ENCODE data around the gene NPAS2. TPM values are rescaled to one million over a fixed set of nuclear protein-coding genes. Genes with fewer than 3 reads are reported as not detected.
A peak's percentile ranks its signal among the peaks of the same experiment; 100 is the strongest.

Gene NPAS2
- total RNA-seq, 2 donors from 2014 or later, result 29.2 to 50.8 TPM

- Histone ChIP-seq H3K36me3 (peaks cover 12% of the 10 kb centered on the region), H3K4me3 (no peak overlapping the region), H3K4me1 (ENCODE audit: control insufficient read depth in 1 of 2, low read depth in 2 of 2) (no peaks in the 10 kb centered on the region), H3K27me3 (replicated peaks; ENCODE audit: insufficient read depth) (no peaks in the 10 kb centered on the region), H3K9me3 (no peaks in the 10 kb centered on the region), H3K27ac (no peak overlapping the region)
- DNase-seq (ENCODE audit: low spot score) (no peak), ATAC-seq (ENCODE audit: insufficient number of reproducible peaks, low FRiP score, low read depth) (no peak)
- TF ChIP-seq CTCF (IDR thresholded peaks at IDR 0.05), result no peak
Observed at GRCh38 chr2:101027852-101028251, 207.9 kb downstream of the NPAS2 start.

GRCh38 chr2:101030866-101031554, 211.1 kb downstream of the NPAS2 start:
- ATAC-seq (ENCODE audit: insufficient number of reproducible peaks, low FRiP score, low read depth) (no peak), DNase-seq (ENCODE audit: low spot score) (no peak)
- H3K4me3 ChIP-seq, result no peak overlapping the region
- no peak overlapping the region for H3K27ac ChIP-seq
- TF ChIP-seq CTCF (IDR thresholded peaks at IDR 0.05), result no peak
- peaks cover 32% of the 10 kb centered on the region for H3K36me3 ChIP-seq
- no peaks in the 10 kb centered on the region for H3K27me3 ChIP-seq (replicated peaks; ENCODE audit: insufficient read depth)
- H3K9me3 ChIP-seq, result no peaks in the 10 kb centered on the region
- H3K4me1 ChIP-seq (ENCODE audit: control insufficient read depth in 1 of 2, low read depth in 2 of 2), result no peaks in the 10 kb centered on the region

GRCh38 chr2:101032084-101032776, 212.3 kb downstream of the NPAS2 start:
- H3K36me3 ChIP-seq, result peaks cover 34% of the 10 kb centered on the region
- no peak overlapping the region for H3K27ac ChIP-seq
- no peak overlapping the region for H3K4me3 ChIP-seq
- TF ChIP-seq CTCF (IDR thresholded peaks at IDR 0.05), result no peak
- ATAC-seq (ENCODE audit: insufficient number of reproducible peaks, low FRiP score, low read depth), result no peak
- no peaks in the 10 kb centered on the region for H3K4me1 ChIP-seq (ENCODE audit: control insufficient read depth in 1 of 2, low read depth in 2 of 2)
- H3K27me3 ChIP-seq (replicated peaks; ENCODE audit: insufficient read depth), result no peaks in the 10 kb centered on the region
- DNase-seq (ENCODE audit: low spot score), result no peak
- no peaks in the 10 kb centered on the region for H3K9me3 ChIP-seq

- no peak for ATAC-seq (ENCODE audit: insufficient number of reproducible peaks, low FRiP score, low read depth)
- no peaks in the 10 kb centered on the region for H3K9me3 ChIP-seq
- TF ChIP-seq CTCF (IDR thresholded peaks at IDR 0.05), result peak; percentile 60
- no peak for DNase-seq (ENCODE audit: low spot score)
- H3K36me3 ChIP-seq, result peaks cover 39% of the 10 kb centered on the region
- H3K27me3 ChIP-seq (replicated peaks; ENCODE audit: insufficient read depth), result no peaks in the 10 kb centered on the region
- H3K27ac ChIP-seq, result no peak overlapping the region
- H3K4me3 ChIP-seq, result no peak overlapping the region
- no peaks in the 10 kb centered on the region for H3K4me1 ChIP-seq (ENCODE audit: control insufficient read depth in 1 of 2, low read depth in 2 of 2)
Observed at GRCh38 chr2:101036562-101036961, 216.6 kb downstream of the NPAS2 start.

- H3K27me3 ChIP-seq (replicated peaks; ENCODE audit: insufficient read depth), result no peaks in the 10 kb centered on the region
- no peaks in the 10 kb centered on the region for H3K9me3 ChIP-seq
- H3K27ac ChIP-seq, result no peak overlapping the region
- no peaks in the 10 kb centered on the region for H3K4me1 ChIP-seq (ENCODE audit: control insufficient read depth in 1 of 2, low read depth in 2 of 2)
- no peak for ATAC-seq (ENCODE audit: insufficient number of reproducible peaks, low FRiP score, low read depth)
- peaks cover 39% of the 10 kb centered on the region for H3K36me3 ChIP-seq
- no peak for DNase-seq (ENCODE audit: low spot score)
- no peak for TF ChIP-seq CTCF (IDR thresholded peaks at IDR 0.05)
- H3K4me3 ChIP-seq, result no peak overlapping the region
Observed at GRCh38 chr2:101037161-101037755, 217.3 kb downstream of the NPAS2 start.
